Subcutaneous adipose tissue (tissue), 4 donors: Measurements from ENCODE around the gene ADRA1B. TPM values are rescaled to one million over a fixed set of nuclear protein-coding genes. Genes with fewer than 3 reads are reported as not detected.

Experiments used
- CTCF ChIP-seq: fragments of 450-650 bp; IDR thresholded peaks from one replicate; pipeline ENCODE4 v1.5.1; 2016; ENCODE audit warnings: low read depth, mild to moderate bottlenecking, control low read depth, antibody characterized with exemption, moderate library complexity
- total RNA-seq, 4 donors: library from RNA; depleted of rRNA; stranded (reverse); fragments of >200 nt; gene quantifications; one replicate each; pipeline ENCODE4 v1.1.0, GENCODE V29; 2016

Gene ADRA1B
- total RNA-seq, 4 donors from 2014 or later = 1.5 to 2.6 (median 2.1) TPM

GRCh38 chr5:159972538-159973362 is 56.5 kb downstream of the ADRA1B start:
- no peak for TF ChIP-seq CTCF

- TF ChIP-seq CTCF = no peak
These were observed 59.3 kb downstream of the ADRA1B start for GRCh38 chr5:159975462-159976019.

- TF ChIP-seq CTCF = no peak
These were observed 60.6 kb downstream of the ADRA1B start for GRCh38 chr5:159976921-159977320.

GRCh38 chr5:159978358-159978757 is 62.1 kb downstream of the ADRA1B start:
- no peak for TF ChIP-seq CTCF

- no peak for TF ChIP-seq CTCF
These were observed 66.3 kb downstream of the ADRA1B start for GRCh38 chr5:159982421-159983173.

GRCh38 chr5:159987031-159987674 is 70.9 kb downstream of the ADRA1B start:
- TF ChIP-seq CTCF = no peak
